Measurements from ENCODE around the gene DNAJC11.

DNA sequence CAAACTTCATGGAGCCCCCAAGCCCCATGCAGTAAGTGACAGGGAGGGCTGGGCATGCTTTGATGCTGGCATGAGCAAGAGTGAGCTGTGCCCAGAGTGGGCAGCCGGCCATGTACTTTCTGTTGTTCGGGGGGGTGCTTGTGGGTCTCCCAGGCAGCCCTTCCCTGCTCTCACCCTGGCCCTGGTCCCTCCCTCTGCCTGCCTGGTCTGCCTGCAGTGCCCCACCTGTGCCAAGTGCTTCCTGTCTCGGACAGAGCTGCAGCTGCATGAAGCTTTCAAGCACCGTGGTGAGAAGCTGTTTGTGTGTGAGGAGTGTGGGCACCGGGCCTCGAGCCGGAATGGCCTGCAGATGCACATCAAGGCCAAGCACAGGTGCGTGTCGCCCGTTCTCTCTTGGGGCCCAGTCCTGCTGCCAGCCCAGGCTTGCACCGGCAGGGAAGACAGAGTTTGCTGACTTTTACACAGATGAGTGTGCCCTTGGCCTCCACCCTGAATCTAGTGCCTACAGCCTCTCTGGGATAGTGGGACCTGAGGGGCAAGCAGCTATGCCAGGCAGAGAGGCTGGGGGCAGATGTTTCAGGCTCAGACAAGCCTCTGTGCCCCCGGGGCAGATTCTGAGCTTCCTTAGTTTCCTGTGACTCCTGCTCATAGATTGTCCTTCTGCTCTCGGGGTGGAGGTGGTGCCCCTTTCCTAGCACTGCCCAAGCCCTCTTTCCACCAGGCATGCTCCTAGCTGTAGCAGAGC lies 114.2 kb downstream of the DNAJC11 start:
- TF ChIP-seq EZH2phosphoT487 (IDR thresholded peaks at IDR 0.05; ENCODE audit: insufficient read depth, low read depth) (no peak), EZH2 (IDR thresholded peaks at IDR 0.05; ENCODE audit: insufficient read depth, poor library complexity, severe bottlenecking) (no peak)
